GM19328 (cell line): Measurements from ENCODE around the gene CCDC196.
"Not testable (repeated sequence)": the region's sequence is repeated elsewhere in the genome, so short reads cannot be mapped to it uniquely, and the experiment has no call there.

ENCODE experiments used
- ATAC-seq: cut with Tn5 transposase; IDR thresholded peaks from one replicate; pipeline ENCODE4 v1.9.1; 2021; ENCODE audit warnings: mild to moderate bottlenecking, moderate library complexity; ENCODE audit not compliant: unreplicated experiment

CCDC196 gene

GRCh38 chr14:66545751-66546150 is 59.6 kb downstream of the CCDC196 start:
- not testable (repeated sequence) for ATAC-seq
